Heart left ventricle (tissue), 13 donors: ENCODE measurements around the gene MRPS14.

ENCODE experiments used
- CTCF ChIP-seq, 12 donors: fragments of 200-600 bp; sonication (generic) in 4 of 12; IDR thresholded peaks; one replicate each; pipeline versions ENCODE4 v1.5.0 to v1.8.0; 2018 to 2022; ENCODE audit warnings: antibody characterized with exemption in 12 of 12, mild to moderate bottlenecking in 5 of 12
- POLR2A ChIP-seq, 2 donors: fragments of 450-650 bp; IDR thresholded peaks; one replicate each; pipeline ENCODE4 v1.6.1; 2017; ENCODE audit warnings: antibody characterized with exemption in 2 of 2, mild to moderate bottlenecking in 2 of 2, moderate library complexity in 2 of 2
- donor health status: ischemic (EF 13 %, LVEDD 7.1; RV severe dilation, severe dysfunction).
- donor health status: DM: no; HTN: yes; CAD: no.
- donor health status: DM: no; HTN: no; CAD: no.
- donor health status: ischemic (EF 25% LVEDD 6.9; RV normal size, moderate dysfunction).
- donor health status: ischemic (EF 25% LVEDD 5.7; RV mildly dilated, moderate dysfunction).
- donor health status: ischemic (EF 35%, LVEDD 5.7; RV mildly dilated, moderate dysfunction).
- donor health status: nonischemic (EF 11% LVEDD 7.7; RV severe dilation, severe dysfunction).
- donor health status: DM: yes; HTN: yes; CAD: no.
- donor health status: PGD.
- donor health status: ischemic (EF 29% LVEDD 5.4; RV normal size, mild dysfunction).
- donor health status: nonischemic (EF 23%, LVEDD 6.1; RV moderate dilation, normal function).

- TF ChIP-seq CTCF (IDR thresholded peaks at IDR 0.05) (no peak), POLR2A (IDR thresholded peaks at IDR 0.05) (no peak)
Observed at GRCh38 chr1:174995916-174996315, 27.3 kb downstream of the MRPS14 start.
